ENCODE data around the gene SLC22A16.

GRCh38 chr6:110492584-110492983 is 16.2 kb upstream of the SLC22A16 start:
- no peak for TF ChIP-seq CTCF (IDR thresholded peaks at IDR 0.05)
- no peak for TF ChIP-seq ZFX (IDR thresholded peaks at IDR 0.05; ENCODE audit: borderline replicate concordance)

Measured in 22Rv1 (cell line).